Measurements from ENCODE around the gene SLC22A8.

DNA sequence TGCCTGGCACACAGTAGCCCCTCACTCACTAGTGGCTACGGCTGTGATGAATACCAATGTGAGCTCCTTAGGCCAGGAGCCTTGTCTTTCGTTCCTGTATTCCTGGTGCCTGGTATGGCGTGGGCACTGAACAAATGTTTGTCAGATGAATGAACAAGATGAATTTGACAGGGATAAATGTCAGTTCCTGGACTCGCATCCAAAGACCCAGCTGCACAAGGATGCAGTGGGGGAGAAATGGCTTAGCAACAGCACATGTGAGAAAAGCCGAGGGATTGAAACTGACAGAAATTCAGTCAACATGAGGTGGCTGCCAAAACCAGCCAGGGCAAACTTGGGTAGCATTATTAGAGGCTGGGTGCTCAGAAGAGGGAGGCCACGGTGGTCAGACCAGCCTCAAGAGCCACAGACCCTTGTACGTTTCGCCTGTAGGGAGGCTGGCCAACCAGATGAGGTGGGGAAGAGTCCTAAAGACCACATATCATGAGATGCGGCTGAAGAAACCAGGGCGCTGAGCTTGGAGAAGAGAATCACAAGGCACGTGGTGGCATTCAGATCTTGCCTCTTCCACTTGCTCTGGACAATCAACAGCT is 7.7 kb upstream of the SLC22A8 start:
- TF ChIP-seq EZH2 (IDR thresholded peaks at IDR 0.05; ENCODE audit: low read length, unreplicated experiment) (no peak), EZH2phosphoT487 (IDR thresholded peaks at IDR 0.05; ENCODE audit: borderline replicate concordance, low read length) (no peak)
- TF ChIP-seq, protein P1, sequence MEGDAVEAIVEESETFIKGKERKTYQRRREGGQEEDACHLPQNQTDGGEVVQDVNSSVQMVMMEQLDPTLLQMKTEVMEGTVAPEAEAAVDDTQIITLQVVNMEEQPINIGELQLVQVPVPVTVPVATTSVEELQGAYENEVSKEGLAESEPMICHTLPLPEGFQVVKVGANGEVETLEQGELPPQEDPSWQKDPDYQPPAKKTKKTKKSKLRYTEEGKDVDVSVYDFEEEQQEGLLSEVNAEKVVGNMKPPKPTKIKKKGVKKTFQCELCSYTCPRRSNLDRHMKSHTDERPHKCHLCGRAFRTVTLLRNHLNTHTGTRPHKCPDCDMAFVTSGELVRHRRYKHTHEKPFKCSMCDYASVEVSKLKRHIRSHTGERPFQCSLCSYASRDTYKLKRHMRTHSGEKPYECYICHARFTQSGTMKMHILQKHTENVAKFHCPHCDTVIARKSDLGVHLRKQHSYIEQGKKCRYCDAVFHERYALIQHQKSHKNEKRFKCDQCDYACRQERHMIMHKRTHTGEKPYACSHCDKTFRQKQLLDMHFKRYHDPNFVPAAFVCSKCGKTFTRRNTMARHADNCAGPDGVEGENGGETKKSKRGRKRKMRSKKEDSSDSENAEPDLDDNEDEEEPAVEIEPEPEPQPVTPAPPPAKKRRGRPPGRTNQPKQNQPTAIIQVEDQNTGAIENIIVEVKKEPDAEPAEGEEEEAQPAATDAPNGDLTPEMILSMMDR (conservative IDR thresholded peaks at IDR 0.05; ENCODE audit: low read depth, low read length) = no peak

All from PC-3 (cell line).